Nephron (organoid): ENCODE data around the gene TWF2.

ENCODE experiments used
- H3K27ac Mint-ChIP-seq, 3 experiments: 2 replicates each; pipeline ENCODE4 v1.8.0; 2020; ENCODE audit warnings: mixed read lengths in 3 of 3, mild to moderate bottlenecking in 2 of 3, moderate library complexity in 1 of 3
- H3K27me3 Mint-ChIP-seq: 2 replicates; pipeline ENCODE4 v1.8.0; 2021; ENCODE audit warnings: low read depth, mild to moderate bottlenecking, moderate library complexity, mixed read lengths
- H3K36me3 Mint-ChIP-seq: 2 replicates; pipeline ENCODE4 v1.8.0; 2020; ENCODE audit warnings: low read depth, mixed read lengths
- H3K4me1 Mint-ChIP-seq: 2 replicates; pipeline ENCODE4 v1.8.0; 2020; ENCODE audit warnings: mixed read lengths
- H3K4me3 Mint-ChIP-seq, 3 experiments: 2 replicates each; pipeline ENCODE4 v1.8.0; 2020; ENCODE audit warnings: mild to moderate bottlenecking in 3 of 3, mixed read lengths in 3 of 3, moderate library complexity in 2 of 3
- H3K9me3 Mint-ChIP-seq: 2 replicates; pipeline ENCODE4 v1.8.0; 2020; ENCODE audit warnings: mixed read lengths
- TF ChIP-seq, protein P1 (sequence below), 3 experiments: fragments of 200-600 bp; sonication (generic); IDR thresholded peaks; one replicate each; pipeline ENCODE4 v1.5.0; 2021; ENCODE audit warnings: antibody characterized with exemption in 3 of 3; ENCODE audit not compliant: unreplicated experiment in 3 of 3

Gene TWF2

DNA sequence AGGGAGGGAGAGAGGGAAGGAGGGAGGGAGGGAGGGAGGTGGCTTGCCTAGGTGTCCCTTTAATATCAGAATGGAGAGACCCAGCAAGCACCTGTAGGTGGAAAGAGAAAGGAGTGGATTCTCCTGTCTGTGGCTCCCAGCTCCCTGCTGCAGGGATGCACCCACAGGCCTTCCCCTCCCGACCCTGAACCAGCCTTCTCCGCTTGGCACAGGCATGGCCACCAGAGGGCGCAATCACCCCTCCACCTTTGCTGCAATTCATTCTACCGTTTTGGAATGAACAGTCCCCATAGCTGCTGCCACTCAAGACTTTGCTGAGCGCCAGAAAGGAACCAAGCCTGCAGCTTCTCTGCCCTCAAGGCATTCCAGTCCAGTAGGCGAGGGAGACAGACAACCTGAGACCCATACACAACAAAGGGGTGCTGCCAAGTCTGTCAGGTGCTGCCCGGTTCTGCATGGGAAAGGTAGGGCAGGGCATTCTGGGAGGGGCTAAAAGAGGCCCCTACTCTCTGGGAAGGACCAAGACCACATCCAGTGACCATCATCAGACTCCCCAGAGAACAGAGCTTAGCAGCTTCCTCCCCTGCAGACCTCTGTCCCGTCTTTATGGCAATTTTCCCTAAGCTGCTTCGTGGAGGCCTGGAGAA is 18.5 kb downstream of the TWF2 start:
- no peaks in the 10 kb centered on the region for H3K9me3 Mint-ChIP-seq
- peak overlapping the region in 2 of 3 experiments; percentile 39 to 46 for H3K4me3 Mint-ChIP-seq
- peaks cover 10% of the 10 kb centered on the region for H3K36me3 Mint-ChIP-seq
- TF ChIP-seq, protein P1, sequence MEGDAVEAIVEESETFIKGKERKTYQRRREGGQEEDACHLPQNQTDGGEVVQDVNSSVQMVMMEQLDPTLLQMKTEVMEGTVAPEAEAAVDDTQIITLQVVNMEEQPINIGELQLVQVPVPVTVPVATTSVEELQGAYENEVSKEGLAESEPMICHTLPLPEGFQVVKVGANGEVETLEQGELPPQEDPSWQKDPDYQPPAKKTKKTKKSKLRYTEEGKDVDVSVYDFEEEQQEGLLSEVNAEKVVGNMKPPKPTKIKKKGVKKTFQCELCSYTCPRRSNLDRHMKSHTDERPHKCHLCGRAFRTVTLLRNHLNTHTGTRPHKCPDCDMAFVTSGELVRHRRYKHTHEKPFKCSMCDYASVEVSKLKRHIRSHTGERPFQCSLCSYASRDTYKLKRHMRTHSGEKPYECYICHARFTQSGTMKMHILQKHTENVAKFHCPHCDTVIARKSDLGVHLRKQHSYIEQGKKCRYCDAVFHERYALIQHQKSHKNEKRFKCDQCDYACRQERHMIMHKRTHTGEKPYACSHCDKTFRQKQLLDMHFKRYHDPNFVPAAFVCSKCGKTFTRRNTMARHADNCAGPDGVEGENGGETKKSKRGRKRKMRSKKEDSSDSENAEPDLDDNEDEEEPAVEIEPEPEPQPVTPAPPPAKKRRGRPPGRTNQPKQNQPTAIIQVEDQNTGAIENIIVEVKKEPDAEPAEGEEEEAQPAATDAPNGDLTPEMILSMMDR (IDR thresholded peaks at IDR 0.05; ENCODE audit: unreplicated experiment in 3 of 3), result peak; percentile 83 to 88 (median 88)
- H3K27ac Mint-ChIP-seq, result peak overlapping the region; percentile 73 to 88 (median 82)
- peaks cover 33% of the 10 kb centered on the region for H3K4me1 Mint-ChIP-seq
- H3K27me3 Mint-ChIP-seq, result peaks cover 3% of the 10 kb centered on the region

DNA sequence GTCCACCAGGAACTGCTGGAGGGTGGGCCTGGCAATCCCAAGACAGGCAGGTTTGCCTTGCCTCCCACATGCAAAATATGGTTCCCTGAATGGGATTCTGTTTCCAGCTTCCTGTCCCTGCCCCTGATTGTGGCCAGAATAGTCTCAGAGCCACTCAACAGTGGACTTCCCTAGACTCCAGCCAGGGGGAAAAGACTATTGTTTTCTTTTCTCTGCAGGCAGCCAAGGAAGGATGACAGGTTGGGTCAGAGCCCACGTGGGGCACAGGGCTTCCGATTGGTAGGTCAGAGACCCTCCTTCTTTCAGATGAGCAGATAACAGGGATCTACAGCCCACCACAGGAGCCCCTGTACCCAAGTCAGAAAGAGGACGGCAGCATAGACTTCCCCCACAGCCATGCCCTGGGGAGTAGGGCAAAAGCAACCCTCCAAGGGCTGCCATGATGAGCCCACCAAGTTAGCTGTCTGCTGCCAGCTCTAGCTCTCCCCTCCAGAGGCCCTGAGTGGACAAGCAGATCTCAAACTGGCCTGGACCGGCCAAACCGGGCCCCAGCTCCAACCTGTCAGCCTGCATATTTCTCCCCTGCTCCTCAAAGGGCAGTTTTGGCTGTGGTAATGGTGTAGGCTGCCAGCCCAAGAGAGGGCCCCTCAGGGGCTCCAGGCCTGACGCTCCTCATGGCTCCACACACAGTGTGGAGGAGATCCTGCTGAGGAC is 19.9 kb downstream of the TWF2 start:
- TF ChIP-seq, protein P1 (IDR thresholded peaks at IDR 0.05; ENCODE audit: unreplicated experiment in 3 of 3), result no peak
- peaks cover 3% of the 10 kb centered on the region for H3K27me3 Mint-ChIP-seq
- peaks cover 33% of the 10 kb centered on the region for H3K4me1 Mint-ChIP-seq
- no peaks in the 10 kb centered on the region for H3K9me3 Mint-ChIP-seq
- no peak overlapping the region for H3K4me3 Mint-ChIP-seq
- H3K27ac Mint-ChIP-seq, result peak overlapping the region; percentile 73 to 89 (median 82)
- H3K36me3 Mint-ChIP-seq, result peaks cover 22% of the 10 kb centered on the region

DNA sequence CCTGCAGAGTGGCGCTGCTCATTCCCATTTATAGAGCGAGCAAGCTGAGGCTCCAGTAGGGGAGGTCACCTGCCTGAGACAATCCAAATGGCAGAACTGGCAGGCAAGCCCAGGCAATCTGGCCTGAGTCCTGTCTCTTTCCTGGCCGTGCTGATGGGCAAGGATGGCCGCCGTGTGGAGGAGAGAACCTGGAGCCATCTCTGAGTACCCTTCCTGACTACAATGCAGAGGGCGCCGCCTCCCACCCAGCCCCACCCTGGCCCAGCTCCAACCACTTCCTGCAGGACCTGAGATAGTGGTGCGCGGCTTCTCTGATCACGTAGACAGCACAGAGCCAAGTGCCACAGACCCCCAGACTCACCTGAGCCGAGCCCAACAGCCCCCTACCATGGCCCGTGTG is 20.5 kb downstream of the TWF2 start:
- TF ChIP-seq, protein P1 (IDR thresholded peaks at IDR 0.05; ENCODE audit: unreplicated experiment in 3 of 3), result no peak
- peak overlapping the region; percentile 73 to 89 (median 82) for H3K27ac Mint-ChIP-seq
- H3K27me3 Mint-ChIP-seq, result peaks cover 3% of the 10 kb centered on the region
- peaks cover 33% of the 10 kb centered on the region for H3K4me1 Mint-ChIP-seq
- H3K4me3 Mint-ChIP-seq, result no peak overlapping the region
- no peaks in the 10 kb centered on the region for H3K9me3 Mint-ChIP-seq
- peaks cover 28% of the 10 kb centered on the region for H3K36me3 Mint-ChIP-seq

DNA sequence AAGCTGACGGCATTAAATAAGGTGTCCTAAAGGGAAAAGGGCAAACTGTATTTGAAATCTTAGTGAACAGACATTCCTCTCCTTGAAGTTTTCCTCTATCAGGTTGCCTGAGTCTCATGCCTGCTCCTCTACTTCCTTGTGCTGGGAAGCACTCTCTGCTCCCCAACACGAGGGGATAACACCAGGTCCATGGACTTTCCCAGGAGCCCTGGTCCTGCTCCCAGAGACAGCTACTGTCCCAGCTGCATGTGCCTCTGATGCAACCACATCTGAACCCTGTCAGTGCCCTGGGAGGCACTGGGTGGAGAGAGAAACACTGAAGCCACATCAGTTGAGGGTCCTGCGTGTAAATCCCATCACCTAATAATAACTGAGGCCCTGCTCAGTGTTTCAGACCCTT is 20.9 kb downstream of the TWF2 start:
- Mint-ChIP-seq H3K9me3 (no peaks in the 10 kb centered on the region), H3K27me3 (peaks cover 3% of the 10 kb centered on the region), H3K4me1 (peaks cover 33% of the 10 kb centered on the region), H3K4me3 (no peak overlapping the region), H3K36me3 (peaks cover 31% of the 10 kb centered on the region), H3K27ac (peak overlapping the region in 1 of 3 experiments; percentile 81)
- TF ChIP-seq, protein P1 (IDR thresholded peaks at IDR 0.05; ENCODE audit: unreplicated experiment in 3 of 3), result no peak

DNA sequence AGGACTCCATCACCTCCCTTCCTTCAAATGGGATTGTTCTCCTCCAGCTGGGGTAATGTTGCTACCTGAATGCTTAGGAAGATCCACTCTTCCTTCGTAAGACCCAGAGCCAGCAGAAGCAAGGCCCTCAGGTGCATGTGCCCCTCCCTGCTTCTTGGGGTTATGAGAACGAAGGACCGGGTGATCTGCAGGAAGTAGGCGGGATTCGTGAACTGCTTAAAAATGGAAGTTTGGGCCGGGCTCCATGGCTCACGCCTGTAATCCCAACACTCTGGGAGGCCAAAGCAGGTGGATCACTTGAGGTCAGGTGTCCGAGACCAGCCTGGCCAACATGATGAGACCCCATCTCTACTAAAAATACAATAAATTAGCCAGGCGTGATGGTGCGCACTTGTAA is 21.6 kb downstream of the TWF2 start:
- H3K9me3 Mint-ChIP-seq, result no peaks in the 10 kb centered on the region
- peaks cover 33% of the 10 kb centered on the region for H3K4me1 Mint-ChIP-seq
- peaks cover 35% of the 10 kb centered on the region for H3K36me3 Mint-ChIP-seq
- peaks cover 3% of the 10 kb centered on the region for H3K27me3 Mint-ChIP-seq
- H3K27ac Mint-ChIP-seq, result peak overlapping the region; percentile 43 to 81 (median 76)
- TF ChIP-seq, protein P1 (IDR thresholded peaks at IDR 0.05; ENCODE audit: unreplicated experiment in 3 of 3), result no peak
- no peak overlapping the region for H3K4me3 Mint-ChIP-seq
